HEK293 (cell line): ENCODE results near the gene CEP112.

ENCODE experiments used
- CTCF ChIA-PET: fragments of 350-600 bp; formaldehyde crosslinking; extraction: SDS; loops from one replicate; lab custom pipeline; 2021; ENCODE audit warnings: antibody characterized with exemption; lab: Yijun Ruan, JAX
- POLR2A ChIA-PET: fragments of 300-600 bp; formaldehyde crosslinking; extraction: SDS; loops from one replicate; lab custom pipeline; 2020; ENCODE audit warnings: antibody characterized with exemption, inconsistent platforms; lab: Yijun Ruan, JAX
- H3K27ac ChIP-seq: fragments of 200-500 bp; sonication (Bioruptor generic); 2 replicates; pipeline ENCODE4 v1.5.1; 2014; ENCODE audit warnings: low read depth, low read length, control low read depth, inconsistent platforms; ENCODE audit errors: extremely low read depth
- H3K36me3 ChIP-seq, 2 experiments: fragments of 200-500 bp in 1 of 2; sonication (Bioruptor generic) in 1 of 2; 1 replicate in 1 of 2; 2 replicates in 1 of 2; pipeline ENCODE4 v1.5.1; 2014 to 2017; ENCODE audit warnings: inconsistent platforms in 2 of 2, low read length in 2 of 2; ENCODE audit not compliant: control insufficient read depth in 2 of 2, insufficient read depth in 1 of 2
- H3K4me1 ChIP-seq: fragments of 200-500 bp; sonication (Bioruptor generic); 2 replicates; pipeline ENCODE4 v1.5.1; 2014; ENCODE audit warnings: mild to moderate bottlenecking, low read length, inconsistent platforms; ENCODE audit not compliant: control insufficient read depth, insufficient read depth
- H3K4me3 ChIP-seq: 2 replicates; pipeline ENCODE4 v1.5.1; 2011; ENCODE audit warnings: low read depth, mild to moderate bottlenecking, control low read depth, low read length, moderate library complexity
- H3K9me3 ChIP-seq: fragments of 200-500 bp; sonication (Bioruptor generic); 2 replicates; pipeline ENCODE4 v1.5.1; 2014; ENCODE audit warnings: low read depth, low read length, inconsistent platforms; ENCODE audit not compliant: control insufficient read depth, insufficient read depth
- GLI2 ChIP-seq: fragments of 450-650 bp; formaldehyde crosslinking; IDR thresholded peaks from 2 replicates; pipeline ENCODE4; 2017; ENCODE audit warnings: missing biosample characterization, missing genetic modification characterization, low read depth, borderline replicate concordance
- HOXC10 ChIP-seq: sonication (generic); formaldehyde crosslinking; IDR thresholded peaks from 2 replicates; pipeline ENCODE4 v1.8.1; 2023; ENCODE audit warnings: mild to moderate bottlenecking, missing genetic modification reagents
- MYNN ChIP-seq: fragments of 450-650 bp; formaldehyde crosslinking; IDR thresholded peaks from 2 replicates; pipeline ENCODE4 v1.5.1; 2016; ENCODE audit warnings: missing biosample characterization, missing genetic modification characterization, borderline replicate concordance
- ZBTB11 ChIP-seq: fragments of 450-650 bp; formaldehyde crosslinking; conservative IDR thresholded peaks from 2 replicates; pipeline ENCODE4 v1.5.1; 2016; ENCODE audit warnings: low read depth, missing biosample characterization, missing genetic modification characterization
- ZBTB21 ChIP-seq: fragments of 450-650 bp; formaldehyde crosslinking; IDR thresholded peaks from 2 replicates; pipeline ENCODE4 v1.5.1; 2017; ENCODE audit warnings: missing biosample characterization, missing genetic modification characterization
- ZNF114 ChIP-seq: fragments of 450-650 bp; formaldehyde crosslinking; IDR thresholded peaks from 2 replicates; pipeline ENCODE4 v1.5.0; 2017; ENCODE audit warnings: missing biosample characterization, missing genetic modification characterization
- ZNF248 ChIP-seq: fragments of 450-650 bp; formaldehyde crosslinking; IDR thresholded peaks from 2 replicates; pipeline ENCODE4 v1.5.1; 2017; ENCODE audit warnings: missing biosample characterization, missing genetic modification characterization
- ZNF335 ChIP-seq: fragments of 450-650 bp; formaldehyde crosslinking; conservative IDR thresholded peaks from 2 replicates; pipeline ENCODE4 v1.5.1; 2016; ENCODE audit warnings: missing biosample characterization, missing genetic modification characterization
- ZNF366 ChIP-seq: fragments of 450-650 bp; formaldehyde crosslinking; conservative IDR thresholded peaks from 2 replicates; pipeline ENCODE4 v1.5.1; 2016; ENCODE audit warnings: missing biosample characterization, missing genetic modification characterization
- ZNF510 ChIP-seq: fragments of 450-650 bp; formaldehyde crosslinking; IDR thresholded peaks from 2 replicates; pipeline ENCODE4 v1.5.1; 2018; ENCODE audit warnings: mild to moderate bottlenecking, missing genetic modification characterization, missing biosample characterization; ENCODE audit not compliant: insufficient replicate concordance
- ZNF529 ChIP-seq: fragments of 450-650 bp; formaldehyde crosslinking; IDR thresholded peaks from 2 replicates; pipeline ENCODE4 v1.5.1; 2017; ENCODE audit warnings: missing genetic modification characterization, missing biosample characterization; ENCODE audit not compliant: insufficient replicate concordance
- ZNF544 ChIP-seq: fragments of 450-650 bp; formaldehyde crosslinking; IDR thresholded peaks from 2 replicates; pipeline ENCODE4 v1.5.0; 2017; ENCODE audit warnings: missing biosample characterization, missing genetic modification characterization
- ZNF560 ChIP-seq: fragments of 450-650 bp; formaldehyde crosslinking; IDR thresholded peaks from 2 replicates; pipeline ENCODE4 v1.5.1; 2017; ENCODE audit warnings: missing biosample characterization, missing genetic modification characterization, borderline replicate concordance
- ZNF561 ChIP-seq: fragments of 450-650 bp; IDR thresholded peaks from 2 replicates; pipeline ENCODE4 v1.5.1; 2018; ENCODE audit warnings: missing biosample characterization, missing genetic modification characterization, borderline replicate concordance
- ZNF596 ChIP-seq: fragments of 450-650 bp; IDR thresholded peaks from 2 replicates; pipeline ENCODE4 v1.5.0; 2018; ENCODE audit warnings: missing biosample characterization, mild to moderate bottlenecking, missing genetic modification characterization, moderate library complexity
- ZNF610 ChIP-seq: fragments of 450-650 bp; formaldehyde crosslinking; IDR thresholded peaks from 2 replicates; pipeline ENCODE4 v1.5.1; 2016; ENCODE audit warnings: missing biosample characterization, missing genetic modification characterization, borderline replicate concordance
- ZNF747 ChIP-seq: fragments of 450-650 bp; formaldehyde crosslinking; IDR thresholded peaks from 2 replicates; pipeline ENCODE4 v1.5.1; 2016; ENCODE audit warnings: missing biosample characterization, missing genetic modification characterization
- ZNF843 ChIP-seq: fragments of 450-650 bp; formaldehyde crosslinking; IDR thresholded peaks from 2 replicates; pipeline ENCODE4 v1.5.1; 2016; ENCODE audit warnings: missing biosample characterization, missing genetic modification characterization
- ZSCAN16 ChIP-seq: fragments of 450-650 bp; formaldehyde crosslinking; IDR thresholded peaks from 2 replicates; pipeline ENCODE4 v1.5.1; 2016; ENCODE audit warnings: missing biosample characterization, missing genetic modification characterization
- TF ChIP-seq, protein P1 (sequence below): fragments of 450-650 bp; formaldehyde crosslinking; IDR thresholded peaks from 2 replicates; pipeline ENCODE4 v1.5.1; 2016; ENCODE audit warnings: missing biosample characterization, missing genetic modification characterization
- TF ChIP-seq, protein P2 (sequence below): fragments of 450-650 bp; formaldehyde crosslinking; IDR thresholded peaks from 2 replicates; pipeline ENCODE4 v1.5.1; 2017; ENCODE audit warnings: missing biosample characterization, missing genetic modification characterization
- TF ChIP-seq, protein P3 (sequence below): fragments of 450-650 bp; formaldehyde crosslinking; IDR thresholded peaks from 2 replicates; pipeline ENCODE4 v1.5.1; 2016; ENCODE audit warnings: missing biosample characterization, missing genetic modification characterization
- TF ChIP-seq, protein P4 (sequence below): fragments of 450-650 bp; formaldehyde crosslinking; IDR thresholded peaks from 2 replicates; pipeline ENCODE4 v1.5.1; 2017; ENCODE audit warnings: missing biosample characterization, missing genetic modification characterization

CEP112 gene

DNA sequence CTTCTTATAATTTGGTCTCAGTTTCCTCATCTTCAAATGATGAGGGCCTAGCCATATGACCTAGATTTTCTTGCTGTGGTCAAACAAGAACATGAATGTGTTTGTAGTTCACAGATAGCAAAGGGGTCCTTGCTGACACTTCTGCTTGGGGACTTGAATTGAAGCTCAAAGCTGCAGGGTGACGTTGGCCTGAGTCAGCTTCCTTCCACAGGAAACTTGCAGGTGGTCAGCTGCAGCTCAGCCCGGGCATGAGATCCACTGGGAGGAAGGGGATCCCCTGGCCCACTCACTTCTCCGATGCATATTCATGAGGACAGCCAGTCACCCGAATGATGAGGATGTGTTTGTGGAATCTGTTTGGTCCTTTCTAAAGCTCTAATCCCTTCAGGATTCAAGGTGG is 587.9 kb downstream of the CEP112 start:
- ChIA-PET CTCF (no interaction called here), POLR2A (no interaction called here)
- no peak overlapping the region for H3K4me3 ChIP-seq
- H3K9me3 ChIP-seq = no peaks in the 10 kb centered on the region
- H3K4me1 ChIP-seq = no peaks in the 10 kb centered on the region
- TF ChIP-seq, protein P1, sequence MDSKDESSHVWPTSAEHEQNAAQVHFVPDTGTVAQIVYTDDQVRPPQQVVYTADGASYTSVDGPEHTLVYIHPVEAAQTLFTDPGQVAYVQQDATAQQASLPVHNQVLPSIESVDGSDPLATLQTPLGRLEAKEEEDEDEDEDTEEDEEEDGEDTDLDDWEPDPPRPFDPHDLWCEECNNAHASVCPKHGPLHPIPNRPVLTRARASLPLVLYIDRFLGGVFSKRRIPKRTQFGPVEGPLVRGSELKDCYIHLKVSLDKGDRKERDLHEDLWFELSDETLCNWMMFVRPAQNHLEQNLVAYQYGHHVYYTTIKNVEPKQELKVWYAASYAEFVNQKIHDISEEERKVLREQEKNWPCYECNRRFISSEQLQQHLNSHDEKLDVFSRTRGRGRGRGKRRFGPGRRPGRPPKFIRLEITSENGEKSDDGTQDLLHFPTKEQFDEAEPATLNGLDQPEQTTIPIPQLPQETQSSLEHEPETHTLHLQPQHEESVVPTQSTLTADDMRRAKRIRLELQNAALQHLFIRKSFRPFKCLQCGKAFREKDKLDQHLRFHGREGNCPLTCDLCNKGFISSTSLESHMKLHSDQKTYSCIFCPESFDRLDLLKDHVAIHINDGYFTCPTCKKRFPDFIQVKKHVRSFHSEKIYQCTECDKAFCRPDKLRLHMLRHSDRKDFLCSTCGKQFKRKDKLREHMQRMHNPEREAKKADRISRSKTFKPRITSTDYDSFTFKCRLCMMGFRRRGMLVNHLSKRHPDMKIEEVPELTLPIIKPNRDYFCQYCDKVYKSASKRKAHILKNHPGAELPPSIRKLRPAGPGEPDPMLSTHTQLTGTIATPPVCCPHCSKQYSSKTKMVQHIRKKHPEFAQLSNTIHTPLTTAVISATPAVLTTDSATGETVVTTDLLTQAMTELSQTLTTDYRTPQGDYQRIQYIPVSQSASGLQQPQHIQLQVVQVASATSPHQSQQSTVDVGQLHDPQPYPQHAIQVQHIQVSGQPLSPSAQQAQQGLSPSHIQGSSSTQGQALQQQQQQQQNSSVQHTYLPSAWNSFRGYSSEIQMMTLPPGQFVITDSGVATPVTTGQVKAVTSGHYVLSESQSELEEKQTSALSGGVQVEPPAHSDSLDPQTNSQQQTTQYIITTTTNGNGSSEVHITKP (tag by site-specific recombination) = no peak
- TF ChIP-seq ZBTB21 (tag by site-specific recombination) (no peak), ZNF510 (tag by site-specific recombination) (no peak), ZNF747 (tag by site-specific recombination) (no peak), HOXC10 (CRISPR knock-in tag) (no peak), MYNN (tag by site-specific recombination) (no peak), GLI2 (tag by site-specific recombination) (no peak), ZNF114 (tag by site-specific recombination) (no peak), ZNF843 (tag by site-specific recombination) (no peak), ZNF610 (tag by site-specific recombination) (no peak), ZBTB11 (no peak), ZNF560 (tag by site-specific recombination) (no peak), ZSCAN16 (tag by site-specific recombination) (no peak), ZNF561 (tag by site-specific recombination) (no peak), ZNF596 (no peak)
- TF ChIP-seq, protein P2, sequence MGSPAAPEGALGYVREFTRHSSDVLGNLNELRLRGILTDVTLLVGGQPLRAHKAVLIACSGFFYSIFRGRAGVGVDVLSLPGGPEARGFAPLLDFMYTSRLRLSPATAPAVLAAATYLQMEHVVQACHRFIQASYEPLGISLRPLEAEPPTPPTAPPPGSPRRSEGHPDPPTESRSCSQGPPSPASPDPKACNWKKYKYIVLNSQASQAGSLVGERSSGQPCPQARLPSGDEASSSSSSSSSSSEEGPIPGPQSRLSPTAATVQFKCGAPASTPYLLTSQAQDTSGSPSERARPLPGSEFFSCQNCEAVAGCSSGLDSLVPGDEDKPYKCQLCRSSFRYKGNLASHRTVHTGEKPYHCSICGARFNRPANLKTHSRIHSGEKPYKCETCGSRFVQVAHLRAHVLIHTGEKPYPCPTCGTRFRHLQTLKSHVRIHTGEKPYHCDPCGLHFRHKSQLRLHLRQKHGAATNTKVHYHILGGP (tag by site-specific recombination) = no peak
- TF ChIP-seq, protein P3, sequence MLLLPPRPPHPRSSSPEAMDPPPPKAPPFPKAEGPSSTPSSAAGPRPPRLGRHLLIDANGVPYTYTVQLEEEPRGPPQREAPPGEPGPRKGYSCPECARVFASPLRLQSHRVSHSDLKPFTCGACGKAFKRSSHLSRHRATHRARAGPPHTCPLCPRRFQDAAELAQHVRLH = no peak
- no peak overlapping the region for H3K27ac ChIP-seq
- no peaks in the 10 kb centered on the region for H3K36me3 ChIP-seq

DNA sequence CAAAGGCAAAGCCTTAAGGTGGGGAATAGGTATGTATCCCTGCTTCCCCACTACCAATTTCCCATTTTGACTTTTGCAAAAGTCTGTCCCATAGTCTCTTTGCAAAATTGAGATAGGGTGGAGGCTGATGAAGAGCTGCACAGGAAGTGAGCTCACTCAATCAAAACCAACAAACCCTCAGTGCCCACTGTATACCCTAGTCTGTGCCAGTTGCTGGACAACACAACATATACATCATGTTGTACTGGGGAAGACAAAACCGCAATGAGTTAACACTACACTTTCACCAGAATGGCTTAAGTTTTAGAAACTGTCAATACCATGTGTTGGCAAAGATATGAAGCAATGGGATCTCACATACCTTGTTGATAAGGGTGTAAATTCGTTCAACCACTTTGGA is 590.1 kb downstream of the CEP112 start:
- no peaks in the 10 kb centered on the region for H3K36me3 ChIP-seq
- no peaks in the 10 kb centered on the region for H3K9me3 ChIP-seq
- no peak overlapping the region for H3K27ac ChIP-seq
- no peak overlapping the region for H3K4me3 ChIP-seq
- TF ChIP-seq ZNF335 (tag by site-specific recombination) (no peak), ZNF544 (tag by site-specific recombination) (no peak), ZNF529 (tag by site-specific recombination) (no peak), ZNF610 (tag by site-specific recombination) (no peak), ZNF248 (tag by site-specific recombination) (no peak), ZNF366 (tag by site-specific recombination) (no peak)
- TF ChIP-seq, protein P4, sequence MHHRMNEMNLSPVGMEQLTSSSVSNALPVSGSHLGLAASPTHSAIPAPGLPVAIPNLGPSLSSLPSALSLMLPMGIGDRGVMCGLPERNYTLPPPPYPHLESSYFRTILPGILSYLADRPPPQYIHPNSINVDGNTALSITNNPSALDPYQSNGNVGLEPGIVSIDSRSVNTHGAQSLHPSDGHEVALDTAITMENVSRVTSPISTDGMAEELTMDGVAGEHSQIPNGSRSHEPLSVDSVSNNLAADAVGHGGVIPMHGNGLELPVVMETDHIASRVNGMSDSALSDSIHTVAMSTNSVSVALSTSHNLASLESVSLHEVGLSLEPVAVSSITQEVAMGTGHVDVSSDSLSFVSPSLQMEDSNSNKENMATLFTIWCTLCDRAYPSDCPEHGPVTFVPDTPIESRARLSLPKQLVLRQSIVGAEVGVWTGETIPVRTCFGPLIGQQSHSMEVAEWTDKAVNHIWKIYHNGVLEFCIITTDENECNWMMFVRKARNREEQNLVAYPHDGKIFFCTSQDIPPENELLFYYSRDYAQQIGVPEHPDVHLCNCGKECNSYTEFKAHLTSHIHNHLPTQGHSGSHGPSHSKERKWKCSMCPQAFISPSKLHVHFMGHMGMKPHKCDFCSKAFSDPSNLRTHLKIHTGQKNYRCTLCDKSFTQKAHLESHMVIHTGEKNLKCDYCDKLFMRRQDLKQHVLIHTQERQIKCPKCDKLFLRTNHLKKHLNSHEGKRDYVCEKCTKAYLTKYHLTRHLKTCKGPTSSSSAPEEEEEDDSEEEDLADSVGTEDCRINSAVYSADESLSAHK (tag by site-specific recombination) = no peak
- no peaks in the 10 kb centered on the region for H3K4me1 ChIP-seq
- ChIA-PET CTCF (no interaction called here), POLR2A (no interaction called here)
